ENCODE measurements around the gene TPSB2.

TPSB2 gene

DNA sequence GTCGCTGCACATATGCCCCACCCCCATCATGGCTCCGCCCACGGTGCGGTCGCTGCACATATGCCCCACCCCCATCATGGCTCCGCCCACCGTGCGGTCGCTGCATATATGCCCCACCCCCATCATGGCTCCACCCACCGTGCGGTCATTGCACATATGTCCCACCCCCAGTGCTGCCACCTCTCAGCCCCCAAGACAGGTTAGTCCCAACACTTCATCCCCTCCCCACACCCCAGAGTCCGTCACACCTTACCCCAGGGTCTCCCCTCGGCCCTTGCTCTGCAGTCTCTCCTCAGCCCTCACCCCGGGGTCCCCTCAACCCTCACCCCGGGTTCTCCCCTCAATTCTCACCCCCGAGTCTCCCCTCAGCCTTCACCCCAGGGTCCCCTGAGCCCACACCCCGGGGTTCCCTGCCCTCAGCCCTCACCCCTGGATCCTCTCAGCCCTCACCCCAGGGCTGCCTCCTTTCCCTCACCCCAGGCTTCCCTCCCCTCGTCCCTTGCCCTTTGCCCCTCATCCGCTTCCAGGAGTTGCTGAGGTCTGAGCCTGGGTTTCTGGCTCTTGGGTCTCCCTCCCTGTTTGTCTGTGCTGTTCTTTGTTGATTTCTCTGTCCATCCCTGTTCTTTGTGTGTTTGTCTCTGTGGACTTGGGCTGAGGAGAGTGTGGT, 30.5 kb downstream of the TPSB2 start:
- TF ChIP-seq NFIC (IDR thresholded peaks at IDR 0.05), result no peak
- TF ChIP-seq FOXM1 (IDR thresholded peaks at IDR 0.05; ENCODE audit: borderline replicate concordance, low read depth), result no peak
- TF ChIP-seq, protein P1, sequence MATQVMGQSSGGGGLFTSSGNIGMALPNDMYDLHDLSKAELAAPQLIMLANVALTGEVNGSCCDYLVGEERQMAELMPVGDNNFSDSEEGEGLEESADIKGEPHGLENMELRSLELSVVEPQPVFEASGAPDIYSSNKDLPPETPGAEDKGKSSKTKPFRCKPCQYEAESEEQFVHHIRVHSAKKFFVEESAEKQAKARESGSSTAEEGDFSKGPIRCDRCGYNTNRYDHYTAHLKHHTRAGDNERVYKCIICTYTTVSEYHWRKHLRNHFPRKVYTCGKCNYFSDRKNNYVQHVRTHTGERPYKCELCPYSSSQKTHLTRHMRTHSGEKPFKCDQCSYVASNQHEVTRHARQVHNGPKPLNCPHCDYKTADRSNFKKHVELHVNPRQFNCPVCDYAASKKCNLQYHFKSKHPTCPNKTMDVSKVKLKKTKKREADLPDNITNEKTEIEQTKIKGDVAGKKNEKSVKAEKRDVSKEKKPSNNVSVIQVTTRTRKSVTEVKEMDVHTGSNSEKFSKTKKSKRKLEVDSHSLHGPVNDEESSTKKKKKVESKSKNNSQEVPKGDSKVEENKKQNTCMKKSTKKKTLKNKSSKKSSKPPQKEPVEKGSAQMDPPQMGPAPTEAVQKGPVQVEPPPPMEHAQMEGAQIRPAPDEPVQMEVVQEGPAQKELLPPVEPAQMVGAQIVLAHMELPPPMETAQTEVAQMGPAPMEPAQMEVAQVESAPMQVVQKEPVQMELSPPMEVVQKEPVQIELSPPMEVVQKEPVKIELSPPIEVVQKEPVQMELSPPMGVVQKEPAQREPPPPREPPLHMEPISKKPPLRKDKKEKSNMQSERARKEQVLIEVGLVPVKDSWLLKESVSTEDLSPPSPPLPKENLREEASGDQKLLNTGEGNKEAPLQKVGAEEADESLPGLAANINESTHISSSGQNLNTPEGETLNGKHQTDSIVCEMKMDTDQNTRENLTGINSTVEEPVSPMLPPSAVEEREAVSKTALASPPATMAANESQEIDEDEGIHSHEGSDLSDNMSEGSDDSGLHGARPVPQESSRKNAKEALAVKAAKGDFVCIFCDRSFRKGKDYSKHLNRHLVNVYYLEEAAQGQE (IDR thresholded peaks at IDR 0.05; ENCODE audit: low read depth), result no peak
- no peak for TF ChIP-seq YY1 (IDR thresholded peaks at IDR 0.05; ENCODE audit: low read depth)
- TF ChIP-seq EGR1 (IDR thresholded peaks at IDR 0.05), result no peak
- TF ChIP-seq TEAD4 (IDR thresholded peaks at IDR 0.05), result no peak
- no peak for TF ChIP-seq TCF12 (IDR thresholded peaks at IDR 0.05; ENCODE audit: low read depth)
- no peak for TF ChIP-seq ZBTB7A (IDR thresholded peaks at IDR 0.05; ENCODE audit: low read depth)
- no peak for TF ChIP-seq CEBPB (IDR thresholded peaks at IDR 0.05)
- no peak for TF ChIP-seq RAD21 (IDR thresholded peaks at IDR 0.05; ENCODE audit: low read depth)
- TF ChIP-seq TAF1 (IDR thresholded peaks at IDR 0.05; ENCODE audit: low read depth), result no peak
- no peak for TF ChIP-seq EP300 (IDR thresholded peaks at IDR 0.05; ENCODE audit: borderline replicate concordance)
- no peak for TF ChIP-seq CREB1 (IDR thresholded peaks at IDR 0.05; ENCODE audit: low read depth)
- TF ChIP-seq, protein P2, sequence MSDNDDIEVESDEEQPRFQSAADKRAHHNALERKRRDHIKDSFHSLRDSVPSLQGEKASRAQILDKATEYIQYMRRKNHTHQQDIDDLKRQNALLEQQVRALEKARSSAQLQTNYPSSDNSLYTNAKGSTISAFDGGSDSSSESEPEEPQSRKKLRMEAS (IDR thresholded peaks at IDR 0.05), result no peak
- TF ChIP-seq, protein P3, sequence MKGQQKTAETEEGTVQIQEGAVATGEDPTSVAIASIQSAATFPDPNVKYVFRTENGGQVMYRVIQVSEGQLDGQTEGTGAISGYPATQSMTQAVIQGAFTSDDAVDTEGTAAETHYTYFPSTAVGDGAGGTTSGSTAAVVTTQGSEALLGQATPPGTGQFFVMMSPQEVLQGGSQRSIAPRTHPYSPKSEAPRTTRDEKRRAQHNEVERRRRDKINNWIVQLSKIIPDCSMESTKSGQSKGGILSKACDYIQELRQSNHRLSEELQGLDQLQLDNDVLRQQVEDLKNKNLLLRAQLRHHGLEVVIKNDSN (IDR thresholded peaks at IDR 0.05), result no peak

DNA sequence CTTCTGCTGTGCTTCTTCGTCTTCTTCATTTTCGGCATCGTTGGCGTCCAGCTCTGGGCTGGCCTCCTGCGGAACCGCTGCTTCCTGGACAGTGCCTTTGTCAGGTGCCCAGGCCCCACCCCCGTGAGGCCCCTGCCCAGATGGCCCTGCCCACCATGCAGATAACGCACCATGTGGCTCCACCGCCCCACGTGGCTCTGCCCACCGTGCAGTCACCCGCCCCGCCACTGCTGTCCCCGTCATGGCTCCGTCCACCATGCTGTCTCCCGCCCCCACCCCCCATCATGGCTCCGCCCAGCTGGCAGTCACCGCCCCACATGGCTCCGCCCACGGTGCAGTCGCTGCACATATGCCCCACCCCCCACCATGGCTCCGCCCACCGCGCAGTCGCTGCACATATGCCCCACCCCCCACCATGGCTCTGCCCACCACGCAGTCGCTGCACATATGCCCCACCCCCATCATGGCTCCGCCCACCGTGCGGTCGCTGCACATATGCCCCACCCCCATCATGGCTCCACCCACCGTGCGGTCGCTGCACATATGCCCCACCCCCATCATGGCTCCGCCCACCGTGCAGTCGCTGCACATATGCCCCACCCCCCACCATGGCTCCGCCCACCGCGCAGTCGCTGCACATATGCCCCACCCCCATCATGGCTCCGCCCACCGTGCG, 31.2 kb downstream of the TPSB2 start:
- 0 out of 2 replicates have a peak, but pooled peaks have one; percentile 12 for TF ChIP-seq YY1 (IDR thresholded peaks at IDR 0.05; ENCODE audit: low read depth)

DNA sequence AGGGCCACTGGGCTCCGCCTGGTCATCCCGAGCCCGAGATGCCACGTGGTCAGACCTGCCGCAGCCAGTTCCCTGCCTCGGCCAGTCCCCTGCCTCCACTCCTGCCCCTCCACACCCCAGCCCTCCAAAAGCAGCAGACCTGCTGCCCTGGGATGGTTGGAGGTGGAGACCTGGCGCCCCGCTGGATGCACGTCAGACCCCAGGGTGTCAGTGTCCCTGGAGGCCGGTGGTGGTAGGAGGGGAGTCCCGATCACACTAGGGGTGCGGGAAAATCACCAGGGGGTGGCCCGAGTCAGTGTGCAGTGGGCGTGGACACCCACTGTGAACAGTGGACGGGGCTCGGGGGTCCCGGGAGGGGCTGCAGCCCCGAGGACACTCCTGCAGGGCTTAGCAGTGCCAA, 31.8 kb downstream of the TPSB2 start:
- TF ChIP-seq CREB1 (IDR thresholded peaks at IDR 0.05; ENCODE audit: low read depth) (no peak), EP300 (IDR thresholded peaks at IDR 0.05; ENCODE audit: borderline replicate concordance) (no peak), NFIC (IDR thresholded peaks at IDR 0.05) (no peak), YY1 (IDR thresholded peaks at IDR 0.05; ENCODE audit: low read depth) (no peak), RAD21 (IDR thresholded peaks at IDR 0.05; ENCODE audit: low read depth) (no peak), ZBTB7A (IDR thresholded peaks at IDR 0.05; ENCODE audit: low read depth) (no peak), TAF1 (IDR thresholded peaks at IDR 0.05; ENCODE audit: low read depth) (no peak), FOXM1 (IDR thresholded peaks at IDR 0.05; ENCODE audit: borderline replicate concordance, low read depth) (no peak), TEAD4 (IDR thresholded peaks at IDR 0.05) (no peak), CEBPB (IDR thresholded peaks at IDR 0.05) (no peak), EGR1 (IDR thresholded peaks at IDR 0.05) (no peak), TCF12 (IDR thresholded peaks at IDR 0.05; ENCODE audit: low read depth) (no peak)
- TF ChIP-seq, protein P2 (IDR thresholded peaks at IDR 0.05), result no peak
- TF ChIP-seq, protein P3 (IDR thresholded peaks at IDR 0.05), result no peak
- TF ChIP-seq, protein P1 (IDR thresholded peaks at IDR 0.05; ENCODE audit: low read depth), result no peak

DNA sequence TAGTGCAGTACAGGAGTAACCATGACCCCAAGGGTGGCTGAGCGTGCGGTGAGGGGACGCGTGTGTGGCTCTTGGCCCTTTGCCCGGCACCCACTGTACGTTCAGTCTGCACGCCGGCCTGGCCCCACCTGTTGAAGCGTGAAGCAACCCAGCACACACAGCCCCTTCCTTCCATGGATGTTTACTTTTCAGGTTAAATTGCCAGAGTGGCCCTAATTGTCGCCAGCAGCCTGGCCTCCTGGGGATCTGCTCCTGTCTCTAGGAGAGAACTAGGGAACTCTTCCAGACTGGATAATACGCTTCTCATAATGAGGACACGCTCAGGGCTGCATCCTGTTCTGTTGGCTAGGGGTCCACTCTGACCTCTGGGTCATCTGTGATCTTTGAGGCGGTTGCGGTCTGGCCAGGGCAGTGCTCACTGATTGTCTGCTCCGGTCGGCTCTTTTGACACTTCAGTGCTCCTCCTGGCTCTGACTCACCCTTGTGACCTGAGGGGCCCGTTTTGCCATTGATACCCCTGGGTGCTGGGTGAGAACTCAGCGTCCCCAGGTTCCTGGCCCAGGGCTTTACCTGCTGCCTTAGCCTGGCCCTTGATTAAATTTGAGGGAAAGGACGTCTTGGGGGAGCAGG, 32.6 kb downstream of the TPSB2 start:
- TF ChIP-seq EP300 (IDR thresholded peaks at IDR 0.05; ENCODE audit: borderline replicate concordance), result no peak
- TF ChIP-seq FOXM1 (IDR thresholded peaks at IDR 0.05; ENCODE audit: borderline replicate concordance, low read depth), result no peak
- TF ChIP-seq, protein P2 (IDR thresholded peaks at IDR 0.05), result no peak
- no peak for TF ChIP-seq CEBPB (IDR thresholded peaks at IDR 0.05)
- TF ChIP-seq, protein P1 (IDR thresholded peaks at IDR 0.05; ENCODE audit: low read depth), result no peak
- TF ChIP-seq, protein P3 (IDR thresholded peaks at IDR 0.05), result no peak
- TF ChIP-seq YY1 (IDR thresholded peaks at IDR 0.05; ENCODE audit: low read depth), result no peak
- TF ChIP-seq TAF1 (IDR thresholded peaks at IDR 0.05; ENCODE audit: low read depth), result no peak
- TF ChIP-seq NFIC (IDR thresholded peaks at IDR 0.05), result no peak
- no peak for TF ChIP-seq TCF12 (IDR thresholded peaks at IDR 0.05; ENCODE audit: low read depth)
- no peak for TF ChIP-seq CREB1 (IDR thresholded peaks at IDR 0.05; ENCODE audit: low read depth)
- no peak for TF ChIP-seq ZBTB7A (IDR thresholded peaks at IDR 0.05; ENCODE audit: low read depth)
- TF ChIP-seq EGR1 (IDR thresholded peaks at IDR 0.05), result no peak

Data from Ishikawa (cell line).